SK-N-MC (cell line): ENCODE results near the gene AMBRA1.

Experiments used
- DNase-seq: peaks from one replicate; pipeline ENCODE4 v3.0.0-alpha.2; 2011; ENCODE audit warnings: low read depth, low spot score
- H3K27ac ChIP-seq: fragments of 200-600 bp; sonication (generic); 2 replicates; pipeline ENCODE4 v1.5.1; 2016; ENCODE audit warnings: mixed run types
- H3K36me3 ChIP-seq: fragments of 200-600 bp; sonication (generic); 2 replicates; pipeline ENCODE4 v1.6.1; 2017; ENCODE audit warnings: antibody characterized with exemption, low read length, mixed read lengths; ENCODE audit not compliant: insufficient read depth
- H3K4me3 ChIP-seq: fragments of 200-600 bp; sonication (generic); 2 replicates; pipeline ENCODE4 v1.5.1; 2016
- H3K9ac ChIP-seq: fragments of 200-600 bp; sonication (generic); 2 replicates; pipeline ENCODE4 v1.8.0; 2017; ENCODE audit warnings: mixed run types, mixed read lengths; ENCODE audit not compliant: insufficient read length
- H3K9me3 ChIP-seq: fragments of 200-600 bp; sonication (generic); 2 replicates; pipeline ENCODE4 v1.6.1; 2017; ENCODE audit warnings: low read depth, mild to moderate bottlenecking, antibody characterized with exemption, low read length, moderate library complexity, mixed read lengths
- EZH2 ChIP-seq: fragments of 200-600 bp; sonication (generic); IDR thresholded peaks from one replicate; pipeline ENCODE4 v1.6.1; 2017; ENCODE audit warnings: antibody characterized with exemption
- FOXP2 ChIP-seq: optimal IDR thresholded peaks from 2 replicates; pipeline ENCODE3; 2011; ENCODE audit warnings: mild to moderate bottlenecking, moderate library complexity; ENCODE audit not compliant: insufficient read depth; ENCODE audit errors: extremely low read length, control extremely low read depth
- POLR2AphosphoS5 ChIP-seq: IDR thresholded peaks from 2 replicates; pipeline ENCODE4 v1.6.1; 2012; ENCODE audit warnings: mild to moderate bottlenecking, low read depth, low read length, borderline replicate concordance

The AMBRA1 gene

GRCh38 chr11:46378811-46379481 lies 214.9 kb downstream of the AMBRA1 start:
- no peak for TF ChIP-seq POLR2AphosphoS5
- TF ChIP-seq FOXP2, result no peak
- no peak for TF ChIP-seq EZH2

GRCh38 chr11:46378296-46378695 lies 215.5 kb downstream of the AMBRA1 start:
- no peak overlapping the region for H3K4me3 ChIP-seq
- no peak overlapping the region for H3K9ac ChIP-seq
- no peak overlapping the region for H3K27ac ChIP-seq
- H3K36me3 ChIP-seq, result no peaks in the 10 kb centered on the region; the same call in 1 of the 2 replicates
- TF ChIP-seq EZH2 (no peak), POLR2AphosphoS5 (no peak), FOXP2 (no peak)
- H3K9me3 ChIP-seq, result no peaks in the 10 kb centered on the region
- DNase-seq, result no peak

More at GRCh38 chr11:46378811-46379481, 214.9 kb downstream of the AMBRA1 start:
- Histone ChIP-seq H3K4me3 (no peak overlapping the region), H3K9ac (no peak overlapping the region), H3K27ac (no peak overlapping the region), H3K36me3 (no peaks in the 10 kb centered on the region; the same call in 1 of the 2 replicates), H3K9me3 (no peaks in the 10 kb centered on the region)
- no peak for DNase-seq

- Histone ChIP-seq H3K9me3 (no peaks in the 10 kb centered on the region), H3K4me3 (no peak overlapping the region), H3K27ac (no peak overlapping the region), H3K36me3 (no peaks in the 10 kb centered on the region; the same call in 1 of the 2 replicates), H3K9ac (no peak overlapping the region)
- TF ChIP-seq EZH2, result no peak
- no peak for TF ChIP-seq POLR2AphosphoS5
- TF ChIP-seq FOXP2, result no peak
- DNase-seq, result no peak
Observed at GRCh38 chr11:46377831-46378230, 216.0 kb downstream of the AMBRA1 start.

- Histone ChIP-seq H3K9me3 (no peaks in the 10 kb centered on the region), H3K27ac (no peak overlapping the region), H3K9ac (no peak overlapping the region), H3K36me3 (no peaks in the 10 kb centered on the region; the same call in 1 of the 2 replicates), H3K4me3 (no peak overlapping the region)
- no peak for DNase-seq
- TF ChIP-seq FOXP2 (no peak), POLR2AphosphoS5 (no peak), EZH2 (no peak)
Observed at GRCh38 chr11:46377290-46377689, 216.5 kb downstream of the AMBRA1 start.

- Histone ChIP-seq H3K9me3 (no peaks in the 10 kb centered on the region), H3K36me3 (no peaks in the 10 kb centered on the region; the same call in 1 of the 2 replicates), H3K27ac (no peak overlapping the region), H3K9ac (no peak overlapping the region), H3K4me3 (no peak overlapping the region)
- TF ChIP-seq POLR2AphosphoS5 (no peak), FOXP2 (no peak), EZH2 (no peak)
- no peak for DNase-seq
Observed at GRCh38 chr11:46376258-46377050, 217.4 kb downstream of the AMBRA1 start.

- DNase-seq, result no peak
- Histone ChIP-seq H3K9ac (no peak overlapping the region), H3K27ac (no peak overlapping the region), H3K9me3 (no peaks in the 10 kb centered on the region), H3K4me3 (no peak overlapping the region), H3K36me3 (no peaks in the 10 kb centered on the region; the same call in 1 of the 2 replicates)
- TF ChIP-seq EZH2, result no peak
- no peak for TF ChIP-seq FOXP2
- TF ChIP-seq POLR2AphosphoS5, result no peak
Observed at GRCh38 chr11:46375392-46376101, 218.3 kb downstream of the AMBRA1 start.

GRCh38 chr11:46374815-46375214 lies 219.0 kb downstream of the AMBRA1 start:
- Histone ChIP-seq H3K9ac (no peak overlapping the region), H3K4me3 (no peak overlapping the region), H3K36me3 (peaks cover 5% of the 10 kb centered on the region; the same call in 1 of the 2 replicates), H3K9me3 (no peaks in the 10 kb centered on the region), H3K27ac (no peak overlapping the region)
- no peak for TF ChIP-seq EZH2
- TF ChIP-seq POLR2AphosphoS5, result no peak
- TF ChIP-seq FOXP2, result no peak
- DNase-seq, result no peak
